OCI-LY3 (cell line): ENCODE measurements around the gene LRTM2.

ENCODE experiments used
- H2AFZ ChIP-seq: fragments of 200-600, 300-600 bp; shearing (Covaris generic); 2 replicates; pipeline ENCODE4 v1.6.0; 2014; ENCODE audit warnings: antibody characterized with exemption, low read depth, low read length
- H3K27ac ChIP-seq: fragments of 200-600, 300-600 bp; sonication (generic); 2 replicates; pipeline ENCODE4 v1.5.1; 2014; ENCODE audit warnings: mild to moderate bottlenecking, low read length, moderate library complexity, mixed read lengths
- H3K27me3 ChIP-seq: fragments of 200-600, 300-600 bp; sonication (generic); 2 replicates; pipeline ENCODE4 v1.6.1; 2014; ENCODE audit warnings: low read depth, low read length, mixed read lengths
- H3K36me3 ChIP-seq: fragments of 200-600, 300-600 bp; sonication (generic); replicated peaks from 2 replicates; pipeline ENCODE3; 2014; ENCODE audit warnings: low read depth, low read length, mixed read lengths
- H3K4me1 ChIP-seq: fragments of 300-600, 200-600 bp; sonication (generic); 2 replicates; pipeline ENCODE4 v1.6.1; 2014; ENCODE audit warnings: low read length, mixed read lengths
- H3K4me2 ChIP-seq: fragments of 200-600, 300-600 bp; sonication (generic); 2 replicates; pipeline ENCODE4 v1.6.1; 2014; ENCODE audit warnings: low read length, mixed read lengths
- H3K4me3 ChIP-seq: fragments of 300-600, 200-600 bp; sonication (generic); 2 replicates; pipeline ENCODE4 v1.5.1; 2014; ENCODE audit warnings: antibody characterized with exemption, mild to moderate bottlenecking, low read length, moderate library complexity
- H3K79me2 ChIP-seq: fragments of 300-600, 200-600 bp; shearing (Covaris generic); 2 replicates; pipeline ENCODE4 v1.6.1; 2014; ENCODE audit warnings: mild to moderate bottlenecking, low read length, mixed read lengths
- H3K9ac ChIP-seq: fragments of 300-600, 200-600 bp; shearing (Covaris generic); 2 replicates; pipeline ENCODE4 v1.6.0; 2014; ENCODE audit warnings: mild to moderate bottlenecking, low read length, moderate library complexity
- H3K9me3 ChIP-seq: fragments of 200-600, 300-600 bp; shearing (Covaris generic); 2 replicates; pipeline ENCODE4 v1.6.1; 2014; ENCODE audit warnings: low read length, mixed read lengths; ENCODE audit not compliant: insufficient read depth
- H4K20me1 ChIP-seq: fragments of 200-600, 300-600 bp; sonication (generic); 2 replicates; pipeline ENCODE4 v1.6.1; 2016; ENCODE audit warnings: low read length, mixed read lengths; ENCODE audit not compliant: insufficient read depth
- EZH2phosphoT487 ChIP-seq: fragments of 200-600 bp; shearing (Covaris generic); IDR thresholded peaks from 2 replicates; pipeline ENCODE4 v1.6.1; 2018; ENCODE audit warnings: antibody characterized with exemption, mixed run types, low read depth
- TF ChIP-seq, protein P1 (sequence below): fragments of 200-600, 300-600 bp; sonication (generic); IDR thresholded peaks from 2 replicates; pipeline ENCODE4 v1.5.1; 2014; ENCODE audit warnings: antibody characterized with exemption, low read length, low read depth

The LRTM2 gene

DNA sequence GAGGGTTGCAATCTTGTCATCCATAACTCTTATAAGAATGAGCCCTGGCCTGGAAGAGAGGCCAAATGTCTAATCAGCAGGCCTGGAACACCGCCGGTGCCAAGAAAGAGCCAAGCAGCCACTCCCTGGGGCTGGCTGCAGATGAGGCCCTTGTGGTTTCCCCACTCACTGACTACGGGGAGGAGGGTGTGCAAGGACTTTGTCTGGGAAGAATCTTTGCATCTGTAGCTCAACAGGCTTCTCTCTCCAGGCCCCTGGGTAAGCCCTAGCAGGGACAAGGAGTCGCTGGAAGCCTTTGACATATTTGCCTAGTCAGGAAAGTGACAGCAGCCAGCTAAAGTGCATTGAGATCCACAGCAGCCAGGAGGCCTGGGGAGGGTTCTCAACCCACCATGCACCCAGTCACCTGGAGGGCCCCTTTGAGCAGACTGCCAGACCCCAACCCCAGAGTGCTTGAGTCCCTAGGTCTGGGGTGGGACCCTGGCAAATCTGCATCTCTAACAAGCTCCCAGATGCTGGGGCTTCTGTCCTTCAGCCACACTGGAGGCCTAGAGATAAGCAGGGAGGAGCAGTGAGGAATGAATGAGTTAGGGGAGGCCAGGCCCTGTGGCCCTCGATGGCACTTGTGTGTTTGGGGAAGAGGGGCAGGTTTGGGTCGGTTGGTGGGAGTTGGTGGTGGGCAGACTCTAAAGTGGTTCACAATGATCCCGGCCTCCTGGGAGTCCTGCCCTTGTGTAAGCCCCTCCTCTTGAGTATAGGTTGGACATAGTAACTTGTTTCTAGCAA is 13.9 kb upstream of the LRTM2 start:
- H2AFZ ChIP-seq: no peak overlapping the region
- H3K4me1 ChIP-seq: peaks cover 8% of the 10 kb centered on the region
- H3K4me2 ChIP-seq: no peak overlapping the region
- H3K4me3 ChIP-seq: no peak overlapping the region
- no peaks in the 10 kb centered on the region for H3K9me3 ChIP-seq
- H3K79me2 ChIP-seq: no peaks in the 10 kb centered on the region
- no peak overlapping the region for H3K27ac ChIP-seq
- TF ChIP-seq EZH2phosphoT487: no peak
- TF ChIP-seq, protein P1, sequence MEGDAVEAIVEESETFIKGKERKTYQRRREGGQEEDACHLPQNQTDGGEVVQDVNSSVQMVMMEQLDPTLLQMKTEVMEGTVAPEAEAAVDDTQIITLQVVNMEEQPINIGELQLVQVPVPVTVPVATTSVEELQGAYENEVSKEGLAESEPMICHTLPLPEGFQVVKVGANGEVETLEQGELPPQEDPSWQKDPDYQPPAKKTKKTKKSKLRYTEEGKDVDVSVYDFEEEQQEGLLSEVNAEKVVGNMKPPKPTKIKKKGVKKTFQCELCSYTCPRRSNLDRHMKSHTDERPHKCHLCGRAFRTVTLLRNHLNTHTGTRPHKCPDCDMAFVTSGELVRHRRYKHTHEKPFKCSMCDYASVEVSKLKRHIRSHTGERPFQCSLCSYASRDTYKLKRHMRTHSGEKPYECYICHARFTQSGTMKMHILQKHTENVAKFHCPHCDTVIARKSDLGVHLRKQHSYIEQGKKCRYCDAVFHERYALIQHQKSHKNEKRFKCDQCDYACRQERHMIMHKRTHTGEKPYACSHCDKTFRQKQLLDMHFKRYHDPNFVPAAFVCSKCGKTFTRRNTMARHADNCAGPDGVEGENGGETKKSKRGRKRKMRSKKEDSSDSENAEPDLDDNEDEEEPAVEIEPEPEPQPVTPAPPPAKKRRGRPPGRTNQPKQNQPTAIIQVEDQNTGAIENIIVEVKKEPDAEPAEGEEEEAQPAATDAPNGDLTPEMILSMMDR: no peak
- no peaks in the 10 kb centered on the region for H4K20me1 ChIP-seq
- H3K36me3 ChIP-seq: no peaks in the 10 kb centered on the region
- H3K27me3 ChIP-seq: no peaks in the 10 kb centered on the region
- H3K9ac ChIP-seq: no peak overlapping the region

DNA sequence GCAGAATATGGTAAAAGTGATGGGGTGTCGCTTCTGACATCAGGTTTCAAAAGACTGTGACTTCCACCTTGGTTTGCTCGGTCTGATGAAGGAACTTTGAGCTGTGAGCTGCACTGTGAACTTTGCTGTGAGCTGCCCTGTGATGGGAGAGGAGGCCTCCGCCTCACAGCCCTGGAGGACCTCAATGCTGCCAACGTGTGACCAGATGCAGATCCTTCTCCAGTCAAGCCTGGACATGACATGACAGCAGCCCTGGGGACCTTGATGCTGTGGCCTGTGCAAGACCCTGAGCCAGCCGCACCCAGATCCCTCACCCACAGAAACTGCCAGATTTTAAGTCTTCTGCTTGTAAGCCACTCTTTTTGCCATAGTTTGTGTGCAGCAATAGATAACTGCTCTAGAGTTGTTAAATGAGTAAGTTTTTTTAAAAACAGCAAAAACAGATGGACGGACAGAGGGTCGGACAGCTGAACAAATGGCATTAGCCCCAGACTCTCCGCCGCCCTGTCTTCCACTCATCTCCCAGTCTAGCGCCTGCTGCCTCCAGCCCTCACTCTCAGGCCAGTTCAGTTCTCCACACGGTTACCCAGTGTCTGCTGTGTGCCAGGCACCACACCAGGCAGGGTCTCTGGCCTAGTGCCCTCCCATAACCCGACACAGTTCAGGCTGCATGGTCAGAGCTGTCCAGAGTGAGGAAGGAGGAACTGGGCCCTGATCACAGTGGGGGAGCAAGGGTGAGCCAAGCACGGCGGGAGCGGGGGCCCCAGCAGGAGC is 13.1 kb upstream of the LRTM2 start:
- H3K4me3 ChIP-seq: no peak overlapping the region
- no peaks in the 10 kb centered on the region for H3K36me3 ChIP-seq
- H4K20me1 ChIP-seq: no peaks in the 10 kb centered on the region
- H3K4me1 ChIP-seq: peaks cover 13% of the 10 kb centered on the region
- TF ChIP-seq, protein P1: no peak
- TF ChIP-seq EZH2phosphoT487: no peak
- H2AFZ ChIP-seq: no peak overlapping the region
- no peak overlapping the region for H3K4me2 ChIP-seq
- H3K79me2 ChIP-seq: no peaks in the 10 kb centered on the region
- no peaks in the 10 kb centered on the region for H3K27me3 ChIP-seq
- H3K9me3 ChIP-seq: no peaks in the 10 kb centered on the region
- no peak overlapping the region for H3K9ac ChIP-seq
- no peak overlapping the region for H3K27ac ChIP-seq

DNA sequence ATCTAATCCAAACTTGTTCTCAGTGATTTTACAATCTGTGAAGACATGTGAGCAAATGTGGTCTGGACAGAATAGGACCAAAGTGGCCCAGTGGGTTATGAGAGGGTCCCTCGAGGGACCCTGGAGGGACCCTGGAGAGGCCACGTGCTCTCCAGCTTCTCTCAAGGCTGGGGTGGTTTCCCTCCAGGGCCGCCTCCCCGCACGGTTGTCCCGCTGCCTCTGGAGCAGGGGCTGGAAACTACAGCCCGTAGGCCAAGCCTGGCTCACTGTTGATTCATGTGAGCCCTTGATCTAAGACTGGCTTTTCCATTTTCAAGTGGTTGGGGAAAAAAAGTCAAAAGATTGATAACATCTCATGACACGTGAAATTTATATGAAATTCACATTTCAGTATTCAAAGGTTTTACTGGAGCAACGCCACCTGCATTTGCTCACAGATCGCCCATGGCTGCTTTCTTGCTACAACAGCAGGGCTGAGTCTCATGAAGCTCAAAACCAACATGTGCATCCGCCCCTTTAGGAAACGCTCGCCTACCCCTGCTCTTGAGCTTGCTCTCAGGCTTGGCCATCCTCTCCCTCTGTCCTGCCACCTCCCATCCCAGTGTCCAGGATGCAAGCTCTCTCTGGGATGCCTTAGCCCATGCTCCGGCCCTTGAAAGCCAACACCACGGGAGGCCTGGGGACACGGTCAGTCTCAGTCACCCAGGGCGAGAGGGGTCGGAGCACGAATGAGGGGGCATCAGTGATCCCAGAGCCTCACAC is 12.1 kb upstream of the LRTM2 start:
- no peaks in the 10 kb centered on the region for H3K27me3 ChIP-seq
- H3K79me2 ChIP-seq: no peaks in the 10 kb centered on the region
- TF ChIP-seq, protein P1: no peak
- TF ChIP-seq EZH2phosphoT487: no peak
- H3K27ac ChIP-seq: no peak overlapping the region
- H3K4me1 ChIP-seq: peaks cover 23% of the 10 kb centered on the region
- no peaks in the 10 kb centered on the region for H3K36me3 ChIP-seq
- H3K9ac ChIP-seq: no peak overlapping the region
- no peaks in the 10 kb centered on the region for H4K20me1 ChIP-seq
- H3K4me2 ChIP-seq: no peak overlapping the region
- no peak overlapping the region for H2AFZ ChIP-seq
- no peak overlapping the region for H3K4me3 ChIP-seq
- no peaks in the 10 kb centered on the region for H3K9me3 ChIP-seq
